A673 (cell line): Measurements from ENCODE around the gene USP40.

Experiments used
- EZH2 ChIP-seq: fragments of 200-600 bp; sonication (generic); IDR thresholded peaks from 2 replicates; pipeline ENCODE4 v1.6.1; 2017; ENCODE audit warnings: borderline replicate concordance, low read depth, mild to moderate bottlenecking, mixed read lengths, antibody characterized with exemption, low read length; ENCODE audit not compliant: poor library complexity, severe bottlenecking
- TF ChIP-seq, protein P1 (sequence below): fragments of 300-800, 200-600 bp; sonication (generic); conservative IDR thresholded peaks from 2 replicates; pipeline ENCODE4 v1.5.1; 2017; ENCODE audit warnings: low read depth, mild to moderate bottlenecking, antibody characterized with exemption, low read length, moderate library complexity, mixed read lengths

DNA sequence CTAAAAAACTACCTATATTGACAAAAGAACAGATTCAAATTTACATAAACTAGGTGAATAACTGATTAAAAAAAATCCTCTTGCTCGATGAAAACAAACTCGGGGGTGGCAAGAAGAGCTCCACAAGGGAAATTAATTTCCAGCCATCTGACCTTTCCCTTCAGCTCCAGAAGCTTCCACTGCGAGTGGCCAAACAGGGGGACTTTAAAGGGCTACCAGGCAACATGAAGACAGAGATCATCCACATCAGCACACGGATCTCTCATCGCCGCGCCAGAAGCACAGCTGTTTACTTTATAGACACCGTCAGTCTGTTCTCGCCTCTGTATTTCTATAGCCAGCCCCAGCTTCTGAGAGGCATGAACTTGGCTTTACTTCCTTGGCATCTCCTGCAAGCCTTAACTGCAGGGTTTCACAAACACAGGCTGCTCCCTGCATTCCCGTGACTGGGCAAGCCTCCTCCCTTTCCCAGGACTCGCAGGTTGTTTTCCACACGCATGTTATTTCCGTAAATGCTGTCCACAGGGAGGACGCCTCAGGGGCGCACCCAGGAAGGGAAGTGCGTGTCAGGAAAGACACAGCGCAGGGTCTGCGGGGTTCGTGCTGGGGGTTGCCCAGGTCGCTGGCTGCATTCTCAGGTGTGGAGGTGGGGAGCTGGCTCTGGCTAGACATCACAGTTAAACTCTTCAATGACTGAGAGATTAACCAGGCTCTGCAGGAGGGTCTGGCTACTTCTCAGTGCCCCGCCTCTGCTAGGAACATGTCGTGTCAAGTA lies 85.0 kb downstream of the USP40 start:
- TF ChIP-seq, protein P1, sequence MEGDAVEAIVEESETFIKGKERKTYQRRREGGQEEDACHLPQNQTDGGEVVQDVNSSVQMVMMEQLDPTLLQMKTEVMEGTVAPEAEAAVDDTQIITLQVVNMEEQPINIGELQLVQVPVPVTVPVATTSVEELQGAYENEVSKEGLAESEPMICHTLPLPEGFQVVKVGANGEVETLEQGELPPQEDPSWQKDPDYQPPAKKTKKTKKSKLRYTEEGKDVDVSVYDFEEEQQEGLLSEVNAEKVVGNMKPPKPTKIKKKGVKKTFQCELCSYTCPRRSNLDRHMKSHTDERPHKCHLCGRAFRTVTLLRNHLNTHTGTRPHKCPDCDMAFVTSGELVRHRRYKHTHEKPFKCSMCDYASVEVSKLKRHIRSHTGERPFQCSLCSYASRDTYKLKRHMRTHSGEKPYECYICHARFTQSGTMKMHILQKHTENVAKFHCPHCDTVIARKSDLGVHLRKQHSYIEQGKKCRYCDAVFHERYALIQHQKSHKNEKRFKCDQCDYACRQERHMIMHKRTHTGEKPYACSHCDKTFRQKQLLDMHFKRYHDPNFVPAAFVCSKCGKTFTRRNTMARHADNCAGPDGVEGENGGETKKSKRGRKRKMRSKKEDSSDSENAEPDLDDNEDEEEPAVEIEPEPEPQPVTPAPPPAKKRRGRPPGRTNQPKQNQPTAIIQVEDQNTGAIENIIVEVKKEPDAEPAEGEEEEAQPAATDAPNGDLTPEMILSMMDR: no peak
- TF ChIP-seq EZH2: no peak
